ENCODE measurements around the gene PKNOX2. TPM values are rescaled to one million over a fixed set of nuclear protein-coding genes. Genes with fewer than 3 reads are reported as not detected.

Gene PKNOX2
- total RNA-seq, 2 experiments from 2014 or later = not detected

- intact Hi-C loops (cut with micrococcal nuclease) = no loop called here
- Mint-ChIP-seq H3K36me3 (no peaks in the 10 kb centered on the region), H3K4me1 (ENCODE audit: low read depth) (no peaks in the 10 kb centered on the region), H3K27ac (no peak overlapping the region), H3K4me3 (no peak overlapping the region), H3K27me3 (peaks cover 4% of the 10 kb centered on the region), H3K9me3 (no peaks in the 10 kb centered on the region)
- no peak for DNase-seq
- CTCF ChIA-PET = interaction anchor here (1.3 to 2.9 kb wide), 2 partner anchors 8 to 31 kb away, joined by 5 to 16 read pairs; no protein-coding TSS in a partner anchor
- POLR2A ChIA-PET = no interaction called here
Measured at GRCh38 chr11:125460275-125460674, 295.7 kb downstream of the PKNOX2 start.

GRCh38 chr11:125463590-125464269, 299.2 kb downstream of the PKNOX2 start:
- ChIA-PET CTCF (no interaction called here), POLR2A (no interaction called here)

GRCh38 chr11:125464270-125464662, 299.7 kb downstream of the PKNOX2 start:
- peaks cover 4% of the 10 kb centered on the region for H3K27me3 Mint-ChIP-seq
- H3K9me3 Mint-ChIP-seq = no peaks in the 10 kb centered on the region
- H3K27ac Mint-ChIP-seq = no peak overlapping the region
- H3K4me1 Mint-ChIP-seq (ENCODE audit: low read depth) = no peaks in the 10 kb centered on the region
- DNase-seq = no peak
- ChIA-PET CTCF (no interaction called here), POLR2A (no interaction called here)
- no peak overlapping the region for H3K4me3 Mint-ChIP-seq
- H3K36me3 Mint-ChIP-seq = no peaks in the 10 kb centered on the region
- intact Hi-C loops (cut with micrococcal nuclease) = no loop called here

More at GRCh38 chr11:125463590-125464269, 299.2 kb downstream of the PKNOX2 start:
- Mint-ChIP-seq H3K4me1 (ENCODE audit: low read depth) (no peaks in the 10 kb centered on the region), H3K4me3 (no peak overlapping the region), H3K27me3 (peaks cover 4% of the 10 kb centered on the region), H3K27ac (no peak overlapping the region), H3K36me3 (no peaks in the 10 kb centered on the region), H3K9me3 (no peaks in the 10 kb centered on the region)
- no peak for DNase-seq
- intact Hi-C loops (cut with micrococcal nuclease) = no loop called here

GRCh38 chr11:125464666-125465065, 300.1 kb downstream of the PKNOX2 start:
- DNase-seq = no peak
- Mint-ChIP-seq H3K4me3 (no peak overlapping the region), H3K9me3 (no peaks in the 10 kb centered on the region), H3K4me1 (ENCODE audit: low read depth) (no peaks in the 10 kb centered on the region), H3K36me3 (no peaks in the 10 kb centered on the region), H3K27ac (no peak overlapping the region), H3K27me3 (peaks cover 4% of the 10 kb centered on the region)
- ChIA-PET POLR2A (no interaction called here), CTCF (no interaction called here)
- intact Hi-C loops (cut with micrococcal nuclease) = no loop called here

- no peak for DNase-seq
- ChIA-PET POLR2A (no interaction called here), CTCF (no interaction called here)
- H3K36me3 Mint-ChIP-seq = no peaks in the 10 kb centered on the region
- H3K27me3 Mint-ChIP-seq = peaks cover 4% of the 10 kb centered on the region
- H3K27ac Mint-ChIP-seq = no peak overlapping the region
- no peaks in the 10 kb centered on the region for H3K9me3 Mint-ChIP-seq
- H3K4me1 Mint-ChIP-seq (ENCODE audit: low read depth) = no peaks in the 10 kb centered on the region
- intact Hi-C loops (cut with micrococcal nuclease) = no loop called here
- no peak overlapping the region for H3K4me3 Mint-ChIP-seq
Measured at GRCh38 chr11:125465255-125465654, 300.7 kb downstream of the PKNOX2 start.

GRCh38 chr11:125465701-125466100, 301.1 kb downstream of the PKNOX2 start:
- H3K27me3 Mint-ChIP-seq = peaks cover 4% of the 10 kb centered on the region
- H3K4me3 Mint-ChIP-seq = no peak overlapping the region
- intact Hi-C loops (cut with micrococcal nuclease) = no loop called here
- DNase-seq = no peak
- ChIA-PET POLR2A (no interaction called here), CTCF (no interaction called here)
- H3K27ac Mint-ChIP-seq = no peak overlapping the region
- no peaks in the 10 kb centered on the region for H3K9me3 Mint-ChIP-seq
- H3K36me3 Mint-ChIP-seq = no peaks in the 10 kb centered on the region
- H3K4me1 Mint-ChIP-seq (ENCODE audit: low read depth) = no peaks in the 10 kb centered on the region

GRCh38 chr11:125468025-125468424, 303.5 kb downstream of the PKNOX2 start:
- intact Hi-C loops (cut with micrococcal nuclease) = no loop called here
- no peak for DNase-seq
- Mint-ChIP-seq H3K4me3 (no peak overlapping the region), H3K9me3 (no peaks in the 10 kb centered on the region), H3K4me1 (ENCODE audit: low read depth) (no peaks in the 10 kb centered on the region), H3K27me3 (peaks cover 4% of the 10 kb centered on the region), H3K27ac (no peak overlapping the region), H3K36me3 (no peaks in the 10 kb centered on the region)
- ChIA-PET POLR2A (no interaction called here), CTCF (no interaction called here)

GRCh38 chr11:125468852-125469251, 304.3 kb downstream of the PKNOX2 start:
- CTCF ChIA-PET = no interaction called here
- POLR2A ChIA-PET = no interaction called here

GRCh38 chr11:125470355-125470754, 305.8 kb downstream of the PKNOX2 start:
- ChIA-PET CTCF (no interaction called here), POLR2A (no interaction called here)
- intact Hi-C loops (cut with micrococcal nuclease) = no loop called here
- Mint-ChIP-seq H3K27me3 (peaks cover 1% of the 10 kb centered on the region), H3K36me3 (no peaks in the 10 kb centered on the region), H3K27ac (no peak overlapping the region), H3K4me1 (ENCODE audit: low read depth) (no peaks in the 10 kb centered on the region), H3K9me3 (no peaks in the 10 kb centered on the region), H3K4me3 (no peak overlapping the region)
- no peak for DNase-seq

More at GRCh38 chr11:125468852-125469251, 304.3 kb downstream of the PKNOX2 start:
- no peak for DNase-seq
- Mint-ChIP-seq H3K27ac (no peak overlapping the region), H3K27me3 (peaks cover 1% of the 10 kb centered on the region), H3K9me3 (no peaks in the 10 kb centered on the region), H3K36me3 (no peaks in the 10 kb centered on the region), H3K4me1 (ENCODE audit: low read depth) (no peaks in the 10 kb centered on the region), H3K4me3 (no peak overlapping the region)
- intact Hi-C loops (cut with micrococcal nuclease) = no loop called here

GRCh38 chr11:125476721-125477120, 312.2 kb downstream of the PKNOX2 start:
- no peak for DNase-seq
- Mint-ChIP-seq H3K4me3 (no peak overlapping the region), H3K27me3 (peaks cover 8% of the 10 kb centered on the region), H3K27ac (no peak overlapping the region), H3K9me3 (no peaks in the 10 kb centered on the region), H3K36me3 (no peaks in the 10 kb centered on the region), H3K4me1 (ENCODE audit: low read depth) (no peaks in the 10 kb centered on the region)
- intact Hi-C loops (cut with micrococcal nuclease) = no loop called here
- ChIA-PET POLR2A (no interaction called here), CTCF (no interaction called here)

- CTCF ChIA-PET = no interaction called here
- Mint-ChIP-seq H3K27ac (no peak overlapping the region), H3K4me3 (no peak overlapping the region), H3K27me3 (peaks cover 8% of the 10 kb centered on the region), H3K9me3 (no peaks in the 10 kb centered on the region), H3K4me1 (ENCODE audit: low read depth) (no peaks in the 10 kb centered on the region), H3K36me3 (no peaks in the 10 kb centered on the region)
- no peak for DNase-seq
- POLR2A ChIA-PET = no interaction called here
- intact Hi-C loops (cut with micrococcal nuclease) = no loop called here
Measured at GRCh38 chr11:125479137-125479536, 314.6 kb downstream of the PKNOX2 start.

- H3K4me1 Mint-ChIP-seq (ENCODE audit: low read depth) = no peaks in the 10 kb centered on the region
- no peaks in the 10 kb centered on the region for H3K36me3 Mint-ChIP-seq
- no peak for DNase-seq
- H3K27me3 Mint-ChIP-seq = peaks cover 2% of the 10 kb centered on the region
- POLR2A ChIA-PET = no interaction called here
- no peaks in the 10 kb centered on the region for H3K9me3 Mint-ChIP-seq
- H3K27ac Mint-ChIP-seq = no peak overlapping the region
- CTCF ChIA-PET = no interaction called here
- intact Hi-C loops (cut with micrococcal nuclease) = no loop called here
- H3K4me3 Mint-ChIP-seq = no peak overlapping the region
Measured at GRCh38 chr11:125481531-125481930, 317.0 kb downstream of the PKNOX2 start.

Measured in activated CD4-positive, alpha-beta memory T cell treated with anti-CD3 and anti-CD28 coated beads for 36 hours (primary cell).